ENCODE data around the gene SOWAHA.

The SOWAHA gene

GRCh38 chr5:132812781-132813598, at the start of gene SOWAHA:
TSS of gene SOWAHA (plus strand) at chr5:132813302. CDS start at chr5:132813622, 320 bp downstream.
- no peak for DNase-seq (ENCODE audit: low read depth in 2 of 2)

GRCh38 chr5:132764051-132764450, 49.1 kb upstream of the SOWAHA start:
- DNase-seq (ENCODE audit: low read depth in 2 of 2), result no peak

GRCh38 chr5:132764671-132765238, 48.3 kb upstream of the SOWAHA start:
- DNase-seq (ENCODE audit: low read depth in 2 of 2), result no peak

- DNase-seq (ENCODE audit: low read depth in 2 of 2), result no peak
These were observed 47.6 kb upstream of the SOWAHA start for GRCh38 chr5:132765311-132766019.

- DNase-seq (ENCODE audit: low read depth in 2 of 2), result no peak
These were observed 46.9 kb upstream of the SOWAHA start for GRCh38 chr5:132766020-132766805.

GRCh38 chr5:132766806-132767055, 46.4 kb upstream of the SOWAHA start:
- DNase-seq (ENCODE audit: low read depth in 2 of 2), result no peak

- no peak for DNase-seq (ENCODE audit: low read depth in 2 of 2)
These were observed 46.0 kb upstream of the SOWAHA start for GRCh38 chr5:132767150-132767549.

GRCh38 chr5:132768485-132768868, 44.6 kb upstream of the SOWAHA start:
- DNase-seq (ENCODE audit: low read depth in 2 of 2), result no peak

GRCh38 chr5:132770476-132771159, 42.5 kb upstream of the SOWAHA start:
- DNase-seq (ENCODE audit: low read depth in 2 of 2), result no peak

- no peak for DNase-seq (ENCODE audit: low read depth in 2 of 2)
These were observed 41.6 kb upstream of the SOWAHA start for GRCh38 chr5:132771503-132771998.

- no peak for DNase-seq (ENCODE audit: low read depth in 2 of 2)
These were observed 40.6 kb upstream of the SOWAHA start for GRCh38 chr5:132772291-132773070.

GRCh38 chr5:132773114-132773513, 40.0 kb upstream of the SOWAHA start:
- DNase-seq (ENCODE audit: low read depth in 2 of 2), result no peak

- no peak for DNase-seq (ENCODE audit: low read depth in 2 of 2)
These were observed 39.3 kb upstream of the SOWAHA start for GRCh38 chr5:132773601-132774355.

GRCh38 chr5:132774406-132774805, 38.7 kb upstream of the SOWAHA start:
- no peak for DNase-seq (ENCODE audit: low read depth in 2 of 2)

GRCh38 chr5:132774896-132775295, 38.2 kb upstream of the SOWAHA start:
- no peak for DNase-seq (ENCODE audit: low read depth in 2 of 2)

GRCh38 chr5:132775476-132775961, 37.6 kb upstream of the SOWAHA start:
- DNase-seq (ENCODE audit: low read depth in 2 of 2), result no peak

- no peak for DNase-seq (ENCODE audit: low read depth in 2 of 2)
These were observed 36.8 kb upstream of the SOWAHA start for GRCh38 chr5:132776131-132776937.

GRCh38 chr5:132776938-132777208, 36.2 kb upstream of the SOWAHA start:
- DNase-seq (ENCODE audit: low read depth in 2 of 2), result no peak
